H4 (cell line): ENCODE data around the gene EPN3. TPM values are rescaled to one million over a fixed set of nuclear protein-coding genes. Genes with fewer than 3 reads are reported as not detected.

ENCODE experiments used
- DNase-seq: peaks from one replicate; pipeline ENCODE4 v3.0.0-alpha.2; 2015; ENCODE audit warnings: low spot score
- total RNA-seq: library from RNA; depleted of rRNA; stranded (reverse); fragments of >200 nt; shearing (Covaris generic); gene quantifications from 2 replicates; pipeline ENCODE4 v1.2.3, GENCODE V29; 2014

The EPN3 gene
- total RNA-seq, 1 experiment from 2014 or later: not detected

- DNase-seq: no peak
These were observed 1.9 kb downstream of the EPN3 start for GRCh38 chr17:50534222-50534978.

DNA sequence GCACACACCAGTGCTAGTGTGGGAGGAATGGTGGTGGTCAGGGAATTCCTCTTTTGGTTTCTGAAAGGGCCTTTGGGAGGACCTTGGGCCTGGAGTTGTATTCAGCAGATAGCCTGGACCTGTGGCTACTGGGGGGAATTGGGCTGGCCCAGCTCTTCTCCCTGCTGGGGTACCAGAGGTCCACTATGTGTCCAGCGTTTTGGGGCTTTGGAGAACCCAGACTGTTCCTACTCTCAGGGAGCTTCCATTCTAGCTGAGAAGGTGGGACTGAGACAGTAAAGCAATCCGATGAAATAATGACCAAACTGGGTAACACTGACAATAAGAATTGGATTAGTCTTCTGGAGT, 2.4 kb downstream of the EPN3 start:
- DNase-seq: no peak

DNA sequence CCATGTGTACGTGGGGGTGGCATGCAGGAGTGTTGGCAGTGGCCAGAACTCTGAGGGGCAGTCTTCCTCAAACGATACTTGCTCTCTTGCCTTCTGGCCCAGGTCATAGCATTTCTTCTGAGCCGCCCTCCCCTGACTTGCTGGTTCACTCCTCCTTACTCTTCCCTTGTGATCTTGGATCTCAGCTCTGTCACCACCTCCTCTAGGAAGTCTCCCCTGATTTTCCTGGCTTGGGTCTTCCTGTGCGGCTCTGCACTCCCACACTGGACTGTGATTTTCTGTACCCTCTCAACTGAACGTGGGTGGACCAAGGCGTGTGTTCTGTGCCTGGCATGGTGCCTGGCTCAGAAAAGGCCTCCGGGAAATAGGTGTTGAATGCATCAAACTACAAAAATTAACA, 2.9 kb downstream of the EPN3 start:
- no peak for DNase-seq

- no peak for DNase-seq
These were observed 4.4 kb downstream of the EPN3 start for GRCh38 chr17:50536683-50537646.

- no peak for DNase-seq
These were observed 5.4 kb downstream of the EPN3 start for GRCh38 chr17:50537721-50538548.

GRCh38 chr17:50538549-50539410, 6.2 kb downstream of the EPN3 start:
- no peak for DNase-seq

DNA sequence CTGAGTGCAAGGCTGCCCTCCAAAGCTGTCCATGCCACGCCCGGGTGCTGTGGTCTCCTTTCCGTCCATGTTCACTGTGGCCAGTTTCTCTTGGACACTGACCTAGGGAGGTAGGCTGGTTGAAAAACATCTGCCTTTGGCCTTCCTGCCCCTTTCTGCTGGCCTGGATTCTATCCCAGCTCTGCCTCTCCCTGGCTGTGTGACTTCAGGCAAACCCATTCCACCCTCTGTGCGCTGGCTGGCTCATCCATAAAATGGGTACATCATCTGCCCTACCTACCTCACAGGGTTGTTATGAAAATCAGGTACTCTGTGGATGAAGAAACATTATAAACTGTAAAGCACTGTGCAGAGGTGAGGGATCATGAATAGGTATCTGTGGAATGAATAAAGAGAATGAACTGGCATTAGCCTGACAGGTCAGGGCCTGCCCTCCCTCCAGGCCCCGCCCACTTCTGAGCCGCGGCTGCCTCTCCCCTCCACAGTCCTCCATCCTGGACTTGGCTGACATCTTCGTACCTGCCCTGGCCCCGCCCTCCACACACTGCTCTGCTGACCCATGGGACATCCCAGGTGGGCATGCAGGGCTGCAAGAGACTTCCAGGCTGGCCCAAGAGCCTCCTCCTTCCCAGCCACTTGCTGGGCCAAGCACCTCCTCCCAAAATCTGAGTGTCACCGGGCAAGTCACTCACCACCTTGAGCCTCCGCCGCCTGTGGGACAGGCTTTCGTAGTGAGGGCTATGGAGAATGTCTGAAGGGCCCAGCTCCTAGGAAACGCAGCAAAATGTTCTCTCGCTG, 7.4 kb downstream of the EPN3 start:
- no peak for DNase-seq

DNA sequence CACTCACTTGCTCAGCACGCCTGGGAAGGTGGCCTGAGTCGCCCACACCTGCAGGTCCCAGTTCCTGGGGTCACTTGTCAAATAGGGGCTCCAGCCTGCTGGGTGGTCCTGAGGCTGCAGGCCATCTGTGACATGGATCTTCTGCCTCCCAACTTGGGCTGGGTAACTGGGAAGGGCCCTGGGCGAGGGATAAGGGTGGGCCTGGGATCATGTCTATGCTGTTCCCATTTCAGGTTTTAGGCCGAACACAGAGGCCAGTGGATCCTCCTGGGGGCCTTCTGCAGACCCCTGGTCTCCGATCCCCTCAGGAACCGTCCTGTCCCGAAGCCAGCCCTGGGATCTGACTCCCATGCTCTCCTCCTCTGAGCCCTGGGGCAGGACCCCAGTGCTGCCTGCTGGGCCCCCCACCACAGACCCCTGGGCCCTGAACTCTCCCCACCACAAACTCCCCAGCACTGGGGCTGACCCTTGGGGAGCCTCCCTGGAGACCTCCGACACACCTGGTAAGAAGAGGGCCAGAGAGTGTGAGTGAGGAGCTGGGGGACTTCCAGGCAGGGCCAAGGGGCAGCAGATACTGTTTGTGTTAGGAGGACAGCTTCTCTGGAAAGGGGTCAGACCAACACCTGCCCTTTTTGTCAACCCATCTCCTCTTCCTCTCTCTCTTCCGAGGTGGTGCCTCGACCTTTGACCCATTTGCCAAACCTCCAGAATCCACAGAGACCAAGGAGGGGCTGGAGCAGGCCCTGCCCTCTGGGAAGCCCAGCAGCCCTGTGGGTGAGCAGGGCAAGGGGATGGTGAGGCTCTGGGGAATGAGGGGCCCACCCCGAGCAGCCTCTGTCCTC, 8.2 kb downstream of the EPN3 start:
- no peak for DNase-seq

DNA sequence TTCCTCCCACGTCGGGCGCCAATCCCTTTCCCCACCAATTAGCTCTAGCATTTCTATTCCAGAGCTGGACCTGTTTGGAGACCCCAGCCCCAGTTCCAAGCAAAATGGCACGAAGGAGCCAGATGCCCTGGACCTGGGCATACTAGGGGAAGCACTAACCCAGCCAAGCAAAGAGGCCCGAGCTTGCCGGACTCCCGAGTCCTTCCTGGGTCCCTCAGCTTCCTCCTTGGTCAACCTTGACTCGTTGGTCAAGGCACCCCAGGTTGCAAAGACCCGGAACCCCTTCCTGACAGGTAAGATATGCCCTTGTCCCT, 8.8 kb downstream of the EPN3 start:
- DNase-seq: no peak

DNA sequence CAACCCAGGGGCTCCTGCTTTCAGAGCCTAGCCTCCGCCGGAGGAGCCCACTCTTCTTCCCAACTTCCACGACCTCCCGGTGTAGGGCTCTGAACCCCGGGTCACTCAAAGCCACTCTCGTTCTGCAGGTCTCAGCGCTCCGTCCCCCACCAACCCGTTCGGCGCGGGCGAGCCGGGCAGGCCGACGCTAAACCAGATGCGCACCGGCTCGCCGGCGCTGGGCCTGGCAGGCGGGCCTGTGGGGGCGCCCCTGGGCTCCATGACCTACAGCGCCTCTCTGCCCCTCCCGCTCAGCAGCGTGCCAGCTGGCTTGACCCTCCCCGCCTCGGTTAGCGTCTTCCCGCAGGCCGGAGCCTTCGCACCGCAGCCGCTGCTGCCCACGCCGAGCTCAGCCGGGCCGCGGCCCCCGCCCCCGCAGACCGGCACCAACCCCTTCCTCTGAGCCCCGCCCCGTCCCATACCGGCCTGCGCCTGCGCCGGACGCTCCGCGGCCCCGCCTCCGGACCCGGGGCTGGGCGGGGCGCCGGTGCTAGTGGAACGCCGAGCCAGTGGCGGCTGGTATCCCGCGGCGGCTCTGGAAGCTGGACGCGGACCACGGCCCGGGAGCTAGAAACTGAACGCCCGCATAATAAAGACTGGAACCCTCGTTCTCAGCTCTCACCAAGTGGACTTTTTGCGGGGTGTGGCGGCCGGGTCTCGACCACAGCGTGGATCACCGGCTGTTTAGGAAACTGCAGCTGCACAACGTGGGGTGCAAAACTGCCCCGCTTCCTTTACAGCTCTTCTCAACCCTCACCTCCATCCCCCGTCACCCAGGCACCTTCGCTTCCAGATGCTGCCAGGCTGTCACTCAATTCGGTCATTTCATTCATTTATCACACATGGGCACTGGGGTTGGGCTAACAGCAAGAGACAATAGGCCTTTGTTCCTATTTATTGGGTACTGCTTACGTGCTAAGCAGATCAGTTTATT, 9.5 kb downstream of the EPN3 start:
- peak; percentile 63 for DNase-seq

GRCh38 chr17:50542795-50543774, 10.6 kb downstream of the EPN3 start:
- no peak for DNase-seq

- DNase-seq: no peak
These were observed 12.0 kb downstream of the EPN3 start for GRCh38 chr17:50544516-50544915.

- DNase-seq: no peak
These were observed 12.8 kb downstream of the EPN3 start for GRCh38 chr17:50545311-50545710.

DNA sequence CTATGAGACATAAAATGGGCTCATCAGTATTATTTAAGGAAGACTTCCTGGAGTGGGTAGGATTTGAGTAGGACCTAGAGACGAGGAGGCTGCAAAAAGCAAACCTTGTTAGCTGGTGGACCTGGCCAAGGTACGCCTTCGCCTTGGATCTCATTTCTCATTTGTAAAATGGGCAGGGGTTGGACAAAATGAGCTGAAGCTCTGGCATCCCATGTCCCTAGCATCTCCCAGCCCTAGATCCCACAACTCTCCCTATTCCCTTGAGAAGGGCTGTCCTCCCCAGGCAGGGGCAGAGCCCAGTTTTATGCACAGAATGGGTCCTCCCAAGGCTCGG, 14.1 kb downstream of the EPN3 start:
- no peak for DNase-seq

GRCh38 chr17:50547035-50547735, 14.7 kb downstream of the EPN3 start, which contains the start of gene SPATA20:
Gene SPATA20, plus strand, starts transcription at chr17:50547174. Its CDS starts 35 bp downstream, at chr17:50547209.
- peak; percentile 86 for DNase-seq

DNA sequence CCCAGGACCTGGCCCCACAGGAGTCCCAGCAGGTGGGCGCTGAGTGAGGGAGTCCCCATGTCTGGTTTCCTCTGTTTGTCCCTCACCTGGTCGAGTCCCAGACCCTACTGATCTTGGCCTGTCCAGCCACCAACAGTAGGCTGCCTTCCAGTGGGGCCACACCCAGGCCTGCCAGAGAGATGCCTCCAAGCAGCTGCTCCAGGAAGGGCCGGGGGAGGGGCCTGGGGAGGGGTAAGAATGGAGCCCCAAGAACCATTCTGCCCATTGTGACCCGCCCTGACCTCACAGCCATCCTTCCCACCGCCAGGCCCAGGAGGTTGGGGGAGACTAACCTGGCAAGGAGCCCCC, 15.2 kb downstream of the EPN3 start:
- DNase-seq: no peak

- no peak for DNase-seq
These were observed 16.3 kb downstream of the EPN3 start for GRCh38 chr17:50548831-50549230.
